ENCODE data around the gene TMEM126B.

- TF ChIP-seq CTCF (IDR thresholded peaks at IDR 0.05): no peak
- TF ChIP-seq POLR2A (IDR thresholded peaks at IDR 0.05): no peak
Observed at GRCh38 chr11:85627332-85627997, 928 bp upstream of the TMEM126B start, which contains the start of gene DLG2.
